ENCODE data around the gene AATK.

AATK gene

GRCh38 chr17:81166033-81166492, at the start of gene AATK:
Gene AATK (minus strand): TSS chr17:81166221. CDS start chr17:81165992, 229 bp downstream.
- no peak for DNase-seq

- no peak for DNase-seq
Measured at GRCh38 chr17:81213978-81214377, 48.0 kb upstream of the AATK start.

GRCh38 chr17:81212365-81212764, 46.3 kb upstream of the AATK start:
- no peak for DNase-seq

GRCh38 chr17:81210868-81211267, 44.8 kb upstream of the AATK start:
- DNase-seq = no peak

GRCh38 chr17:81210466-81210865, 44.4 kb upstream of the AATK start:
- DNase-seq = no peak

- DNase-seq = no peak
Measured at GRCh38 chr17:81209141-81209540, 43.1 kb upstream of the AATK start.

- no peak for DNase-seq
Measured at GRCh38 chr17:81208651-81209050, 42.6 kb upstream of the AATK start.

- peak; percentile 35 for DNase-seq
Measured at GRCh38 chr17:81207610-81208581, 41.9 kb upstream of the AATK start.

- DNase-seq = no peak
Measured at GRCh38 chr17:81206657-81207056, 40.6 kb upstream of the AATK start.

GRCh38 chr17:81206166-81206565, 40.1 kb upstream of the AATK start:
- DNase-seq = no peak

- no peak for DNase-seq
Measured at GRCh38 chr17:81204578-81204977, 38.6 kb upstream of the AATK start.

GRCh38 chr17:81203136-81203535, 37.1 kb upstream of the AATK start:
- DNase-seq = no peak

- DNase-seq = no peak
Measured at GRCh38 chr17:81202318-81202717, 36.3 kb upstream of the AATK start.

- peak; percentile 92 for DNase-seq
Measured at GRCh38 chr17:81200695-81201580, 34.9 kb upstream of the AATK start.

- no peak for DNase-seq
Measured at GRCh38 chr17:81200201-81200600, 34.2 kb upstream of the AATK start.

GRCh38 chr17:81199482-81199830, 33.4 kb upstream of the AATK start:
- DNase-seq = no peak

- DNase-seq = no peak
Measured at GRCh38 chr17:81198826-81199481, 32.9 kb upstream of the AATK start.

- no peak for DNase-seq
Measured at GRCh38 chr17:81197831-81198490, 31.9 kb upstream of the AATK start.

- no peak for DNase-seq
Measured at GRCh38 chr17:81197409-81197795, 31.4 kb upstream of the AATK start.

GRCh38 chr17:81196505-81197408, 30.7 kb upstream of the AATK start:
- DNase-seq = no peak

- DNase-seq = no peak
Measured at GRCh38 chr17:81195941-81196495, 30.0 kb upstream of the AATK start.

All from hematopoietic multipotent progenitor cell treated with erythropoietin and hydrocortisone succinate and interleukin-3 and kit ligand, for 8 days (in vitro differentiated cells).